ENCODE data around the gene ZNF182. TPM values are rescaled to one million over a fixed set of nuclear protein-coding genes. Genes with fewer than 3 reads are reported as not detected.

Gene ZNF182
- total and polyA plus RNA-seq, 2 of the 13 experiments (the other 11 are each of a cell fraction or from before 2014, with no cell fraction given): 2.1 to 4.5 TPM

- TF ChIP-seq DMTF1 (CRISPR knock-in tag; IDR thresholded peaks at IDR 0.05): no peak
- no peak for TF ChIP-seq ZNF761 (CRISPR knock-in tag; conservative IDR thresholded peaks at IDR 0.05)
- TF ChIP-seq ZNF350 (CRISPR knock-in tag; IDR thresholded peaks at IDR 0.05; ENCODE audit: borderline replicate concordance, low read depth): no peak
- TF ChIP-seq, protein P1, sequence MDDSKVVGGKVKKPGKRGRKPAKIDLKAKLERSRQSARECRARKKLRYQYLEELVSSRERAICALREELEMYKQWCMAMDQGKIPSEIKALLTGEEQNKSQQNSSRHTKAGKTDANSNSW (CRISPR knock-in tag; IDR thresholded peaks at IDR 0.05; ENCODE audit: borderline replicate concordance): no peak
- no peak for TF ChIP-seq ZNF503 (CRISPR knock-in tag; IDR thresholded peaks at IDR 0.05)
- no peak for TF ChIP-seq RBFOX2 (IDR thresholded peaks at IDR 0.05; ENCODE audit: low read depth, low read length)
- TF ChIP-seq KDM1A (CRISPR knock-in tag; IDR thresholded peaks at IDR 0.05): no peak
- no peak for TF ChIP-seq TFE3 (CRISPR knock-in tag; IDR thresholded peaks at IDR 0.05)
- no peak for TF ChIP-seq STAT6 (CRISPR knock-in tag; IDR thresholded peaks at IDR 0.05; ENCODE audit: borderline replicate concordance)
- no peak for TF ChIP-seq ZNF331 (CRISPR knock-in tag; IDR thresholded peaks at IDR 0.05)
- no peak for TF ChIP-seq HMG20A (CRISPR knock-in tag; IDR thresholded peaks at IDR 0.05; ENCODE audit: borderline replicate concordance)
Measured at GRCh38 chrX:47927212-47927611, 76.6 kb downstream of the ZNF182 start (continued).

Other genes with a start within 250 kb of the ZNF182 start
- 3.2 and 3.8 TPM in 2 replicates for gene ZNF81, start 167.1 kb downstream of the ZNF182 start, total RNA-seq (2016; rRNA removed; fragmentation: Illumina TruSeq; extraction: Trizol)
- gene ZNF81, start 167.1 kb downstream of the ZNF182 start, polyA plus RNA-seq (2011; rRNA removed): 1.4 and 1.5 TPM in 2 replicates
- not detected in 2 replicates for gene SPACA5, start 3.0 kb upstream of the ZNF182 start, total RNA-seq (2016; rRNA removed; fragmentation: Illumina TruSeq; extraction: Trizol)
- not detected in 2 replicates for gene SPACA5, start 3.0 kb upstream of the ZNF182 start, polyA plus RNA-seq (2011; rRNA removed)
- gene ZNF630, start 67.7 kb upstream of the ZNF182 start, total RNA-seq (2016; rRNA removed; fragmentation: Illumina TruSeq; extraction: Trizol): not detected in 2 replicates
- not detected in 2 replicates for gene ZNF630, start 67.7 kb upstream of the ZNF182 start, polyA plus RNA-seq (2011; rRNA removed)
- gene SPACA5B, start 126.6 kb upstream of the ZNF182 start, total RNA-seq (2016; rRNA removed; fragmentation: Illumina TruSeq; extraction: Trizol): not detected in 2 replicates
- gene SPACA5B, start 126.6 kb upstream of the ZNF182 start, polyA plus RNA-seq (2011; rRNA removed): not detected in 2 replicates
- not detected in 2 replicates for gene SSX5, start 192.8 kb upstream of the ZNF182 start, total RNA-seq (2016; rRNA removed; fragmentation: Illumina TruSeq; extraction: Trizol)
- not detected in 2 replicates for gene SSX5, start 192.8 kb upstream of the ZNF182 start, polyA plus RNA-seq (2011; rRNA removed)